IPS-NIHi11 (cell line): Measurements from ENCODE around the gene WBP1.
"Not testable (repeated sequence)": the region's sequence is repeated elsewhere in the genome, so short reads cannot be mapped to it uniquely, and the experiment has no call there.

Experiments used
- DNase-seq: peaks from one replicate; pipeline ENCODE4 v3.0.0; 2012; ENCODE audit warnings: mixed read lengths, low spot score

Gene WBP1

DNA sequence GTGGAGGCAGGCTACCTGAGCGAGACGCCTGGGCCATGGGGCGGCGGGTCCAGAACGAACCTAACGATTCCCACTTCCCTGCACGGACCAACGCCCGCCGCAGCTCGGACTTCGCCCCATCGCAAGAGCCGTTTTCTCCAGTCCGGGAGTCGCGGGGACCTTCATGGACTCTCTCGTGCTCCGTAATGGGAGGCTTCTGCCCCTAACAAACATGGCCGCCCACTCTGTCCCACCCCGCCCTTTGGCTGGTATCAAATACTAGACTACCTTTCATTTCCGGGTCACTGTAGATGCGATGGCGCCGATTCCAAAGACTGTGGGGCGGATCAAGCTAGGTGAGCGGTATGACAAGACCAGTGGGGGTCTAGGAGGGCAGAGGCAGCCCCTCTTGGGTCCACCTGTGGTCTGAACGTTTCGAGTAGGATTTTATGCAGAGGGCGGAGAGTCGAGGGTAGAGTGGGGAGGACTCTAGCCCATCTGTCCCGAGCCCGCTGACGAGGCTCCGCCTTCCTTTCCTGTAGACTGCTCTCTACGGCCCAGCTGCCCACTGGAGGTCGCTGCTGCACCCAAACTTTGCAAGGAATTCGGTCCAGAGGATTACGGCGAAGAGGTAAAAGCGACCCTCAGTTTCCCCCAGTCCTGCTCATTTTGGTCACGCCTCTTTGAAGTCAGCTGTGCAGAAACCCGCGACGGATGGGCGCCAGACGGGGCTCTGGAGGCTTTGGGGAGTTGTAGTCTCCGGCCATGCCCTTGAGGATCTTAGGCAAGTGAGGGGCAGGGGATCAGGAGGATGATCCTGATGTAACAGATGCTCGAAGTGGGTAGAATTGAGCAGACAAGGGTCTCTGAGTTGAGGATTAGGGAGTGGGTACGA, 24.8 kb downstream of the WBP1 start, which contains the start of the genes CCDC142 and TTC31:
TSS of gene CCDC142 (minus strand) at position 198 of the 874 bp plus-strand sequence. CDS start at position 37, 161 bp downstream.
TSS of gene TTC31 (plus strand) at position 281 of the 874 bp plus-strand sequence. CDS start at position 296, 15 bp downstream.
- peak; percentile 90 for DNase-seq

DNA sequence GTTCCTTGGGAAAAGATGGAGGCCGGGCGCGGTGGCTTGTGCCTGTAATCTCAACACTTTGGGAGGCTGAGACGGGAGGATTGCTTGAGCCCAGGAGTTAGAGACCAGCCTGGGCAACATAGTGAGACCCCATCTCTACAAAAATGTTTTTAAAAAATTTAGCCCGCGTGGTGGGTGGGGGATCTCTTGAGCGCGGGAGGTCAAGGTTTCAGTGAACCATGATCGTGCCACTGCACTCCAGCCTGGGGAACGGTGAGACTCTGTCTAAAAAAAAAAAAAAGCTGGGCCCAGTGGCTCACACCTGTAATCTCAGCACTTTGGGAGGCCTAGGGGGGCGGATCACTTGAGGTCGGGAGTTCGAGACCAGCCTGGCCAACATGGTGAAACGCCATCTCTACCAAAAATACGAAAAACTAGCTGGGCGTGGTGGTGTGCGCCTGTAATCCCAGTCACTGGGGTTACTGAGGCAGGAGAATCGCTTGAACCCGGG, 25.5 kb downstream of the WBP1 start:
- DNase-seq = not testable (repeated sequence)

DNA sequence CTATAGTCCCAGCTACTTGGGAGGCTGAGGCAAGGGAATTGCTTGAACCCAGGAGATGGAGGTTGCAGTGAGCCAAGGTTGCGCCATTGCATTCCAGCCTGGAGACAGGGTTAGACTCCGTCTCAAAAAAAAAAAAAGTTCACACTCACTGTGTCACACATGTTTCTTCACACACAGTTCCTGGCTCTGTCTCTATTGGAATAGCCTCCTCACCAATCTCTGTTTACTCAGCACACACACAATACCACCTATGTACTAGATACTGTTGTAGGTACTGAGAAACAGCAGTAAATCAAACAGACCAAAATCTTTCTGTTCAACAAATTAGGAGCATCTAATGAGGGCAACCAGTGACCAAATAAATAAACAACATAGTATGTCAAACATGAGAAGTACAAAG, 27.9 kb downstream of the WBP1 start:
- DNase-seq = no peak

DNA sequence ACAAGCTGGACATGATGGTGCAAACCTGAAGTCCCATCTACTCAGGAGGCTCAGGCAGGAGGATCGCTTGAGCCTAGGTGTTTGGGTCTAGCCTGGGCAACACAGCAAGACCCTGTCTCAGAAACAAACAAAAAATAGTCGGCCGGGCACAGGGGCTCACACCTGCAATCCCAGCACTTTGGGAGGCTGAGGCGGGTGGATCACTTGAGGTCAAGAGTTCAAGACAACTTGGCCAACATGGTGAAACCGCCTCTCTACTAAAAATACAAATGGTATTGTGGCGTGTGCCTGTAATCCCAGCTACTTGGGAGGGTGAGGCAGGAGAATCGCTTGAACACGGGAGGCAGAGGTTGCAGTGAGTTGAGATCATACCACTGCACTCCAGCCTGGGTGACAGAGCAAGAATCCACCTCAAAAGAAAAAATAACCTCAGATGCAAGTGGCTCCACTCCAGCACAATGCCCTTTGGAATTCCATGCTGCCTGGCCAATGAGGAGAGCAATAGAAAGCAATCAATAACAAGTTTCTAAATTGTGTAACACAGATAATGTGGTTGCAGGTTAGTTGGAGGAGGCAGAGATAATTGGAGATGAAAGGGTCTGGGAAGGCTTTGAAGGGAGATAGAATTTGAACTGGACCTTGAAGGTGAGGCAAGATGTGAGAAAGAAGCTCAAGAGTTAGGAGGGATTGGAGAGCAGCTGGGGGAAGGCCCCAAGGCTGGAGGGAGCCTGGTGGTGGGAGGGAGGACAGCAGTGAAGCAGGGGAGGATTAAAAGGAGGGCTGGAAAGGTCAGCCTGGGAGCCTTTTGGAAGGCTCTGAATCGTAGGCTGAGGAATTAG, 30.6 kb downstream of the WBP1 start:
- DNase-seq = no peak

DNA sequence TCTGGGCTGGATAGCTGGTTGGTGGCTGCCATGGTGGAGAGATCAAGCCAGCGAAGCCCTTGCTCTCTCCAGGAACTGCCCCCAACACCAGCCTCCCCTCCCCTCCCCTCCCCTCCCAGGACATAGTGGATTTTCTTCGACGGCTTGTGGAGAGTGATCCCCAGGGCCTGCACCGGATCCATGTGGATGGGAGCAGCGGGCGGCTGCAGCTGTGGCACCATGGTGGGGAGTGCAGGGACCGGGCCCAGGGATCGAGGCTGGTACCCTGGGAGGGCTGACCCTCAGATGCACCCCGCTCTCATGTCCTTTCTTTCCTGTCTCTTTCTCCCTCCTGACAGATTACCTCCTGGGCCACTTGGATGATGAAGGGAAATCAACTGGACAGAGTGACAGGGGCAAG, 31.7 kb downstream of the WBP1 start:
- no peak for DNase-seq

DNA sequence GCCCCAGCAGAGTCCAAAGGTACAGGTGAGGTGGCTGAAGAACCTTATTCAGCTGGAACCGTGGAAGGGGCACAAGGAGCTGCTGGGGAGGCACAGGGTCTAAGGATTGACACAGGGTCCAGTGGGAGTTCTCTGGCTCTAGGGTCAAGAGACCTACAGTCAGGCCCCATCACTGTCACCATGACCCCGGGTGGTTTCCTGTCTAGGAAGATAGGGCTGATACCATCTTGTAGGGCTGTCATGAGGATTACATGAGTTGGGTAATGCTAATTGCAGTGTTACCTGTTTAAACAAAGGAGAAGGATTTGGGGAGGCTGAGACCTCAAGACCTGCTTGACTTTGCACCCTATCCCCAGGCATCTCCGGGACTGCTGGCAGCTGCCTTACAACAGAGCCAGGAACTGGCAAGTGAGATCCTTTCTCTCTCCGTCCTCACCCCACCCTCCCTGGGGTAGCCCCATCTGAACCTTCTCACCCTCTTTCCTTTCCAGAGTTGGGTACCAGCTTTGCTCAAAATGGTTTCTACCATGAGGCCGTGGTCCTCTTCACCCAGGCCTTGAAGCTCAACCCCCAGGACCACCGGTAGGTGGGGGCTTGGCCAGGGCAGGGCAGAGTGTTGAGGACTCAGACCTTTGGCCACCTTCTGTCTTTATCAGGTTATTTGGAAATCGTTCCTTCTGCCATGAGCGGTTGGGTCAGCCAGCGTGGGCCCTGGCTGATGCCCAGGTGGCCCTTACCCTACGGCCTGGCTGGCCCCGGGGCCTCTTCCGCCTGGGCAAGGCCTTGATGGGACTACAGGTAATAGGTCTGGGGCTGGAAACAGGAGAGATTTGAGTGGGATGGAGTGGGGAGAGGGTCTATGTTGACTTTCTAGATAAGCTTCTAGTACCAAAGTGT, 33.7 kb downstream of the WBP1 start:
- no peak for DNase-seq

DNA sequence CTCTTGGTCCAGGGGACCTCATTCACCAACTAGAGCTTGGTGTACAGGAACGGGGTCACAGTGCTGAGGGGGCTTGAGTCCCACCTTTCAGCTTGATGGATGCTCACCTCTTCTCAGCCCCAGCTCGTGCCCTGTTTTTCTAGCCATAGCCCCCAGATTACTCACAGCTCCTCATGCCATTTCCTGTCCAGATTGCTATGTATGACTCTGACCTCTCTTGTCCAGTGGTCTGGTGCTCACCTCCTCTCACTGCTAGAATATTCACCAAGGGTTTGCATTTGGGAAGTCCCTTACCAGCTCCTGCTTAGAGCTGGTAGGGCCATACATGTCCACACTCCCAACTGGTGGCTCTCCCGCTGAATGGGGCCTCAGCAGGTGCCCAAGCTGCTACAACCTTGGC, 35.3 kb downstream of the WBP1 start:
- DNase-seq = no peak

DNA sequence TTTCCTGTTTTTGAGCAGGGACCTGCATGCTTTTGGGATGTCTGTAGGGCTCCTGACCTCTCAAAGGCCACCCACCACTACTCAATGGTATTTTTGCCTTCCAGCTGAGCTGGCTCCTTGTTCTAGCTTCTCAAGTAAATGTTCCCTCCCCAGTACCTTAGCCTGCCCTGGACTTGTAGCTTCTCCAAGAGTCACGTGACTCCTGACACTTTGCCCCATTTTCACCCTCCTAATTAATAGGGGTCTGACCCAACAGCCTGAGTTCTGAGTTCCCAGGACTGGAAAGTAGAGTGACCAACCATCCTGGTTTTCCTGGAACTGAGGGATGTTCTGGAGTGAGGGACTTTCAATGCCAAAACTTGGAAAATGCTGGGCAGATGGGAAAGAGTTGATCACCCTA, 37.2 kb downstream of the WBP1 start:
- DNase-seq = no peak

DNA sequence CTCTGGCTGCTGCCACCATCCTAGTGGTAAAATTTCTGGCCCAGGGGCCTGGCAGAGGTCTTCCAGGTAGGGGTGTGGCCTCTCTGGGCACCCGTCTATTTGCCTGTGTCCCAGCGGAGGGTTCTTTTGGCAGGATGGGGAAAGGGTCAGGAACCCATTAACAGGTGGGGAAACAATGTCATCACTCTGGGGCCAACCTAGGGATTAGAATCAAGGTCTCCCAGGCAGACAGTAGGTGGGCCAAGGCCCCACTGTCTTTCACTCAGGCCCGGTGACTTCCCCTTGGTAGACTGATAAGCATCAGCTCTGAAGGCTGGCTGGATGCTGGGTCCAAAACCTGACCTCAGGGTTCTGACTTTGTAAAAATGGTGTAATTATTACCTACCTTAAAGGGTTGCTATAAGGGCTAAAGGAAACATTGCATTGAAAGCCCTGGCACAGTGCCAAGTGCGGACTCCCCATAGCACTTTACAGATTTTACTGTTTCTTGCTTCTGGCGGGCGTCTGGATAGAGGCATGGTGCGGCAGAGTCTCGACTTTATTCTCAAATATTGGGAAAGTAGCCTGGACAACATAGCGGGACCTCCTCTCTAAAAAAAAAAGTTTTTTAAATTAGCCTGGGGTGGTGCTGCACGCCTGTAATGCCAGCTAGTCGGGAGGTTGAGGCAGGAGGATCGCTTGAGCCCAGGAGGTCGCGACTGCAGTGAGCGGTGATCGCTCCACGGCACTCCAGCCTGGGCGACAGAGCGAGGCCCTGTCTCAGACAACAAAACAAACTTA, 38.9 kb downstream of the WBP1 start:
- no peak for DNase-seq

DNA sequence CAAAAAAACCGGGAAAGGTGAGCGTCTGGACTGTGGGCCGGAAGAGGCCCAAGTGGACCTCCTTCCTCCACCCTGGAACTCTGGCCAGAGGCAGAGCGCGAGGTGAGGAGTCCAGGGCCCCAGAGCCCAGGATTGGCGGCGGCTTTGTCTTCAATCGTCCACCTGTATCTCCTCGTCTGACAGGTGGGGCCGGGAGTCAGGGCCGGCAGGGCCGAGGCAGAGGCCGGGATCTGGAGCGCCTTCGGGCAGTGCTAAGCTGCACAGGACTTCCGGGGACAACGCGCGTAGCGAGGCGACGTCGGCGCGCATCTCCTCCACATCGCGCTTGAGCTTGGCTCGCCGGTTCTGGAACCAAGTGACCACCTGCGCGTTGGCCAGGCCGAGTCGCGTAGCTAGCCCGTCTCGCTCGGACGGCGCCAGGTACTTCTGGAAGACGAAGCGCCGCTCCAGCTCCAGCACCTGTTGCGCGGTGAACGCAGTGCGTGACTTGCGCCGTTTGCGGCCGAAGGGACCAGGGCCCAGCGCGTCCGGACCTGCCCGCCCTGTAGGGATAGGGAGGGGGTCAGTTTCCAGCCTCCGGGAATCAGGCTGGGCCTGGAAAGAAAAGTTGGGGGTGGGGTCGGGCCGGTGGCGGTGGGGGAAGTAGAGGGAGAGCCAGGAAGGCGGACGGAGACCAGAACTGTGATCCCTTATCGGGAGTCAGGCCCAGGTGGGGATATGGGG, 39.7 kb downstream of the WBP1 start:
- DNase-seq = peak; percentile 59

DNA sequence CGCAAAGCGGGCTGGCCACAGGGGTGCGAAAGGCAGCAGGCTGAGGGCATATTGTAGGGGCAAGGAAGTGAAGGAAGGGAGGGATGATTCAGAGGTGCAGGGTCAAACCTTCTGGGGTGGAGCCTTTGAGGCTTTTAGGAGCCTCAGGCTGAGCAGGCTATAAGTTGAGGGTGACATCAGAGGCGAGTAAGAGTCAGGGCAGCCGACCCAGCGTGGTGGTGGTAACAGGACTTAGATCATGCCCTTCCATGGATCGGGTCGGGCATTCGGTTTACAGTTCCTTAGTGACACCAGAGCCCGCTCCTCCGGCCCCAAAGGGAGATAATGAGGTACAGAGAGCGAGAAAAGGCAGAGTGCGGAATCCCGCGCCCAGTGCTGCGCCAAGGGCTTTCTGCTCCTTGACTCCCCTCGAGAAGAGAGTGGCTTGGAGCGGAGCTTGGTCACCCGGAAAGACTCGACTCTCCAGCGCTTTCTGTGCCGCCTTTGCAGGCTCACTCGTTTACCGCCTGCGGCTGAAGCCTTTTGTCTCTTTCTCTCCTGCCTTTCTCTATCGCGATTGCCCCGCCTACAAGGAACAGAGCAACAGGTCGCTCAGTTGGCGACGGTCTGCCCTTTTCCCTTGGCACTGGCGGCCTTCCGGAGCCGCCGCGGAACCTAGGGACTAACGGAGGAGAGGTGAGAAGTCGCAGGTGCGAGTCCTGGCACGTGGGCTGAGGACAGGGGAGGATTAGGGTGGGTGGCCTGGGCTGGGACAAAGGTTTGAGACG, 40.4 kb downstream of the WBP1 start:
- peak; percentile 41 for DNase-seq

DNA sequence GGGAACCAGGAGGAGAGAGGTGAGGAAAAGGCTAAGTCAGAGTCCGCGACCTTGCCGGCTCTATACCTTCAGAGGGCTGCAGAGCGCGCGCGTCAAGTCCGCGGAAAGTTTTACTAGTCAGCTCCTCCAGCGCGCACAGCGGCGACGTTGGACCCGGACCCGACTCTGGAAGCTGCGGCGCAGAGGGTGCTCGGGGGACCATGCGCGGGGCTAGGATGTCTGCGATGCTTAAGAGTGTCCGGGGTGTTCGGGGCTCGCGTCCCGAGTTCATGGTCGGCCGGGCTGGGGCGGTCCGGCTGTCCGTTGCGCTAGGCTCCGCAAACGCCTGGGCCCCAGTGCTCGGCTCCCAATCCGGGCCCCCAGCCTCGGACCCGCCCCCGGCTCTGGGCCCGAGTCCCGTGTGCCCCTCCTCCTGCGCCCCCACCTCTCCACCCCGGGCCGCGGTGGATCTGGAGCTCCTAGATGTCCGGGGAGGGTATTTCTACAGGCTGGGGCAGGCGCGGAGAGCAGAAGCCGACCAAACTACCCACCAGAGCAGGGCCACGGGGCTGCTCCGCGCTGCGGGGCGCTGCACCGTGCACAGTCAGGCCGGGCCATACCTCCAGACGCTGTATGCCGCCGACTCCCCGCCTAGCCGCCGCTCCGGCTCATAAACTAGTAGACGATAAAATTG, 41.2 kb downstream of the WBP1 start, which contains the start of gene LBX2:
TSS of gene LBX2 (minus strand) at position 337 of the 673 bp plus-strand sequence. CDS start at position 271, 66 bp downstream.
- DNase-seq = peak; percentile 57

DNA sequence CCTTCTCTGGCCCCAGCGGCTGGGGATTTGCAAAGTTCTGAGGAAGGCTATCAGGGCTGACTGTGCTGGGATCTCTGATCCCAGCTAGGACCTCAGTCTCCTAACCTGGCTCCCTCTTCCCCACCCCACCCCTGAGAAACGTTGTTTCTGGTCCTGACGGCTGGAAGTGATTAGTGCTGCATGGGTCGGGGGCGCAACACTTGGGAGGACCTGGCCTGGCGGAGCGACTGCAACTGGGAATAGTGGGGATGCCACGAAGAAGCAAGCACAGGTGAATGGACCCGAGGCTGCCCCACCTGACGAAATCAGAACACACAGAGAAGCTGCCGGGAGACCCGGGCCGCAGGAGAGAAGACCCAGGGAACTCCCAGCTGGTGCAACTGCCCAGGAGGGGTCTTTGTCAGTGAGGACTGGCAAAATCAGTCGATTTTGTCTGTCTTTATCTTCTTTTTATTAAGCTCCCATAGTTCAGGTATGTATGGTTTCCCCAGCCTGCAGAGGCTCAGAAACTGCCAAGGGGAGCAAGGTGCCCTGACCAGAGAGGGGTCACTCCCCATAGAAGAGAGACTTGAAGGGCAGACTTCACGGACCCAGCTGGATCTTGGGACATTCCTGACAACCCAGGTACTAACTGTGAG, 41.8 kb downstream of the WBP1 start:
- no peak for DNase-seq

DNA sequence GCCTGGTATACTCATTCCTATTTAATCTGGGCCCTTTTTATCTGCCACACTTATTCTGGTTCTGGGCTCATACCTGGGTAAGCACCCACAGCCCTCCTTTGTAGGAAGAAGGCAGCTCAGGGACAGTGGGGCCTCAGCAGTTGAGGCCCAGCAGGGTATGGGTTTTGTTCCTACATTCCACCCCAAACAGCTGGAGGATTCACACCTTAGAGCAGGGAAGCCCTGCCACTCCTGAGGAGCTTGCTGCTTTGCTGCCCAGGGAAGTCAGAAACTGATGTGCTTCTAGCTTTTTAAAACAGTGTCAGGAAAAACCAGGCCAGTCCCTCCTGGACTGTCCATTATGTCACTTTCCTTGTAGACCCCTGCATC, 42.3 kb downstream of the WBP1 start:
- no peak for DNase-seq

DNA sequence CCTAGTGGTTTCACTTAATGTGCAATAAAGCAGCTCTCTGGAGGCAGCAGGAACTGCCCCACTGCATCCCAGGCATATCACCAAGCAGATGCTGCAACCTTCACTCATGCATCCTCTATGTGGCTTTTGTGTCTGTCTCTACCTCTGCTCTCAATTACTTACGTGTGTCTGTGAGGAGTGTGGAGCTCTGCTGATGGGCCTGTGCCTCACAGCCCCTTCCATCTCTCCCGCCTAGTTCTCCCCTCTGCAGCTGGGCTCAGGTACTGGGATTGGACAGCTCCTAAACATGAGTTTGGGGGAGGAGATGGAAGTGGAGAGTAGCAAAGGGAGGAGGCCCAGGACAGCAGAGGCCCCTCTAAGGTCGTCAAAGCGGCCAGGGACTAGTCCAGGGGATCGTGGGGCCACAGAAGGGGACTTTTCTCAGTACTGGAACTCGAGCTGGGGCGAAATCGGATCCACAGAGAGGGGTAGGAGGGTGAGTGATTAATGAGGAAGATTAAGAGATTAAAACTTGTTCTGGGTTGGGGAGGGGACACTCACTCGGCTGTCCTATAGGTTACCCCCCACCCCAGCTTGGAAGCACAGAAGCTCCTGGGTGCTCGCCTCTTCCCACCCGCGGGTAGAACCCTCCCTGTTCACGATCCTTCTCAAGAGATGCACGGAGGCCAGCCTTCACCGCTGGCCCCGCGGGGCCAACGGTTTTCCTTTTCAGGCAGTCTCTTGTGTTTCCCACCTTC, 43.3 kb downstream of the WBP1 start:
- DNase-seq = peak; percentile 39

DNA sequence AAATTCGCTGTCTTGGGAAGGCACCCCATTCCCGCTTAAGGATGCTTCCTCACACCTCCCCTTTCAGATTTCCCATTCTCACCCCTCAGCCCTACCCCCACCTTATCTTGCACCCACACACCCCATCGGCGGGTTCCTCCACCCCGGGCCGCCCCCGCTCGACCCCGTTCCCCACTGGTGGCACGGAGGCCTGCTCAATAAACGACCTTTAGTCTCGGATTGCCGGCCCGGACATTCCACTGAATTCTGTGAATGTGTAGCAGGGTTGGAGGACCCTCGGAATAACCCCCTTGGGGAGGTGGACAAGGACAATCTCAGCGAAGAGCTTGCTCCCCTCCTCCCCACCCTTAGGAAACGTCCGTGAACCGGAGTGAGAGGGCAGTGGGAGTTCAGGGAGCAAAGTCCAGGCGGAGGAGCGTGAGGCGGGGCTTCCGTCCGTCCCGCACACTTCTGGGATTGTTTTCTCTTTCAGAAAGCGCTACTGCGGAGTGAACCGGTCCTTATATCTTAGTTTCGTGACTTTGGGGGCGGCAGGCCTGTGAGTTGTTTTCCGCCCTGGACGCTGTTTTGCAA, 44.0 kb downstream of the WBP1 start:
- no peak for DNase-seq
